MCF 10A (cell line): Measurements from ENCODE around the gene CASK. TPM values are rescaled to one million over a fixed set of nuclear protein-coding genes. Genes with fewer than 3 reads are reported as not detected.
"Not testable (repeated sequence)": the region's sequence is repeated elsewhere in the genome, so short reads cannot be mapped to it uniquely, and the experiment has no call there.

Source experiments
- BruUV-seq: library from RNA; stranded (reverse); fragments of 400-500 nt; replicated peaks from 2 replicates; lab custom pipeline; 2021; lab: Mats Ljungman, UMichigan
- CTCF ChIA-PET: fragments of 300-600 bp; sonication (Branson Sonifier 250); formaldehyde crosslinking; extraction: SDS; loops from one replicate; lab custom pipeline; 2021; ENCODE audit warnings: antibody characterized with exemption, inconsistent platforms; lab: Yijun Ruan, JAX
- POLR2A ChIA-PET: fragments of 300-600, 350-650 bp; sonication (Branson Sonifier 250); formaldehyde crosslinking; extraction: SDS; loops from one replicate; lab custom pipeline; 2020; ENCODE audit warnings: antibody characterized with exemption, inconsistent platforms; lab: Yijun Ruan, JAX
- DNase-seq: peaks from one replicate; pipeline ENCODE4 v3.0.0-alpha.2; 2018; ENCODE audit not compliant: unreplicated experiment
- H3K27ac Mint-ChIP-seq: one replicate; pipeline ENCODE4 v1.8.0; 2022; ENCODE audit warnings: mild to moderate bottlenecking, low read depth, mixed read lengths; ENCODE audit not compliant: unreplicated experiment
- H3K27me3 Mint-ChIP-seq: one replicate; pipeline ENCODE4 v1.8.0; 2022; ENCODE audit warnings: mixed read lengths; ENCODE audit not compliant: insufficient read depth, unreplicated experiment
- H3K36me3 Mint-ChIP-seq: one replicate; pipeline ENCODE4 v1.8.0; 2022; ENCODE audit warnings: mild to moderate bottlenecking, moderate library complexity, mixed read lengths; ENCODE audit not compliant: insufficient read depth, unreplicated experiment
- H3K4me1 Mint-ChIP-seq: one replicate; pipeline ENCODE4 v1.8.0; 2022; ENCODE audit warnings: mixed read lengths; ENCODE audit not compliant: insufficient read depth, unreplicated experiment
- H3K4me3 Mint-ChIP-seq: one replicate; pipeline ENCODE4 v1.8.0; 2022; ENCODE audit warnings: mild to moderate bottlenecking, moderate library complexity, mixed read lengths; ENCODE audit not compliant: unreplicated experiment
- H3K9me3 Mint-ChIP-seq: one replicate; pipeline ENCODE4 v1.8.0; 2022; ENCODE audit warnings: mixed read lengths; ENCODE audit not compliant: unreplicated experiment
- CTCF ChIP-seq: fragments of 200-600 bp; IDR thresholded peaks from one replicate; pipeline ENCODE4 v1.8.0; 2022; ENCODE audit warnings: antibody characterized with exemption, mild to moderate bottlenecking; ENCODE audit not compliant: unreplicated experiment
- intact Hi-C: fragments of 100-400 bp; cut with micrococcal nuclease; formaldehyde crosslinking; loops from 2 replicates; pipeline ENCODE4 v1.14.1; 2022
- total RNA-seq: library from RNA; stranded (reverse); gene quantifications from 2 replicates; pipeline ENCODE4 v1.2.3, GENCODE V29; 2022

The CASK gene
- total RNA-seq, 1 experiment from 2014 or later, result 34.9 TPM

- H3K4me3 Mint-ChIP-seq, result no peak overlapping the region
- TF ChIP-seq CTCF, result no peak
- no TSS peak for BruUV-seq
- intact Hi-C loops, result no loop called here
- no peaks in the 10 kb centered on the region for H3K4me1 Mint-ChIP-seq
- H3K27me3 Mint-ChIP-seq, result peaks cover 33% of the 10 kb centered on the region
- CTCF ChIA-PET, result no interaction called here
- no peaks in the 10 kb centered on the region for H3K9me3 Mint-ChIP-seq
- H3K27ac Mint-ChIP-seq, result no peak overlapping the region
- no peaks in the 10 kb centered on the region for H3K36me3 Mint-ChIP-seq
- DNase-seq, result no peak
- POLR2A ChIA-PET, result interaction anchor here (0.5 kb wide), 1 partner anchor 125 kb away, joined by 4 read pairs; no protein-coding TSS in a partner anchor
These were observed 306.4 kb downstream of the CASK start for GRCh38 chrX:41616935-41617334.

GRCh38 chrX:41616255-41616654 is 307.1 kb downstream of the CASK start:
- no peak overlapping the region for H3K4me3 Mint-ChIP-seq
- no peak for TF ChIP-seq CTCF
- DNase-seq, result no peak
- intact Hi-C loops, result no loop called here
- no peaks in the 10 kb centered on the region for H3K36me3 Mint-ChIP-seq
- H3K27me3 Mint-ChIP-seq, result peaks cover 26% of the 10 kb centered on the region
- no TSS peak for BruUV-seq
- no peaks in the 10 kb centered on the region for H3K9me3 Mint-ChIP-seq
- ChIA-PET CTCF (interaction anchor here (0.6 kb wide), 2 partner anchors 32 to 183 kb away, joined by 3 to 7 read pairs; no protein-coding TSS in a partner anchor), POLR2A (no interaction called here)
- no peak overlapping the region for H3K27ac Mint-ChIP-seq
- no peaks in the 10 kb centered on the region for H3K4me1 Mint-ChIP-seq

- BruUV-seq, result no TSS peak
- no peak for DNase-seq
- Mint-ChIP-seq H3K4me3 (no peak overlapping the region), H3K27me3 (peaks cover 39% of the 10 kb centered on the region), H3K9me3 (no peaks in the 10 kb centered on the region), H3K27ac (no peak overlapping the region), H3K4me1 (no peaks in the 10 kb centered on the region), H3K36me3 (peaks cover 8% of the 10 kb centered on the region)
- TF ChIP-seq CTCF, result no peak
- intact Hi-C loops, result no loop called here
- CTCF ChIA-PET, result interaction anchor here (0.6 kb wide), 1 partner anchor 13 kb away, joined by 3 read pairs; no protein-coding TSS in a partner anchor
- POLR2A ChIA-PET, result no interaction called here
These were observed 315.1 kb downstream of the CASK start for GRCh38 chrX:41608244-41608643.

- peaks cover 45% of the 10 kb centered on the region for H3K27me3 Mint-ChIP-seq
These were observed 316.0 kb downstream of the CASK start for GRCh38 chrX:41607264-41607832.

GRCh38 chrX:41606057-41606456 is 317.3 kb downstream of the CASK start:
- H3K36me3 Mint-ChIP-seq, BruUV-seq, H3K4me3 Mint-ChIP-seq, intact Hi-C loops, DNase-seq, H3K4me1 Mint-ChIP-seq, H3K27ac Mint-ChIP-seq, H3K9me3 Mint-ChIP-seq, CTCF ChIA-PET: not testable (repeated sequence)
- peaks cover 58% of the 10 kb centered on the region for H3K27me3 Mint-ChIP-seq
- POLR2A ChIA-PET, result interaction anchor here (1.0 kb wide), 1 partner anchor 10 kb away, joined by 4 read pairs; no protein-coding TSS in a partner anchor

More at GRCh38 chrX:41607264-41607832, 316.0 kb downstream of the CASK start:
- intact Hi-C loops, result no loop called here
- no peak for TF ChIP-seq CTCF
- no TSS peak for BruUV-seq
- DNase-seq, result no peak
- Mint-ChIP-seq H3K4me3 (no peak overlapping the region), H3K36me3 (peaks cover 8% of the 10 kb centered on the region), H3K27ac (no peak overlapping the region), H3K4me1 (no peaks in the 10 kb centered on the region), H3K9me3 (no peaks in the 10 kb centered on the region)
- POLR2A ChIA-PET, result interaction anchor here (0.8 kb wide), 1 partner anchor 12 kb away, joined by 3 read pairs; no protein-coding TSS in a partner anchor
- CTCF ChIA-PET, result no interaction called here
